HepG2 (cell line): ENCODE data around the gene OGFR. TPM values are rescaled to one million over a fixed set of nuclear protein-coding genes. Genes with fewer than 3 reads are reported as not detected.

Experiments used
- ATAC-seq: fragments of 200-7000 bp; cut with Tn5 transposase; 3 replicates; pipeline ENCODE4 v1.9.1; 2020; ENCODE audit warnings: mild to moderate bottlenecking, moderate library complexity
- BruUV-seq: library from RNA; stranded (reverse); fragments of 400-500 nt; replicated peaks from 2 replicates; lab custom pipeline; 2021; lab: Mats Ljungman, UMichigan
- CTCF ChIA-PET: fragments of 300-600 bp; formaldehyde crosslinking; extraction: SDS; loops from one replicate; lab custom pipeline; 2021; ENCODE audit warnings: low total read pairs, inconsistent platforms, low intra/inter-chr PET ratio; lab: Yijun Ruan, JAX
- POLR2A ChIA-PET: fragments of 350-600 bp; sonication (Branson Sonifier 250); formaldehyde crosslinking; loops from one replicate; lab custom pipeline; 2020; ENCODE audit warnings: antibody characterized with exemption, inconsistent platforms; lab: Yijun Ruan, JAX
- DNase-seq: peaks from one replicate; pipeline ENCODE4 v3.0.0-alpha.2; 2015; ENCODE audit warnings: low spot score
- FAIRE-seq: peaks from 3 replicates; lab custom pipeline; 2011; peaks lifted over from hg19 to GRCh38; lab: Jason Lieb, UNC
- H2AFZ ChIP-seq: one replicate; pipeline ENCODE4 v1.6.1; 2011; ENCODE audit warnings: low read length, inconsistent platforms
- H3K27ac ChIP-seq: fragments of 300-600 bp; 3 replicates; pipeline ENCODE4 v1.8.0; 2011; ENCODE audit warnings: mixed run types, mild to moderate bottlenecking, mixed read lengths, low read length, inconsistent platforms; ENCODE audit not compliant: insufficient read depth; ENCODE audit errors: extremely low read length
- H3K27me3 ChIP-seq, 2 experiments: fragments of 200-600 bp in 1 of 2; 2 replicates in 1 of 2; 3 replicates in 1 of 2; pipeline versions ENCODE4 v1.6.0 to v1.8.0; 2011; ENCODE audit warnings: low read length in 2 of 2, mild to moderate bottlenecking in 2 of 2, moderate library complexity in 2 of 2, inconsistent platforms in 1 of 2; ENCODE audit not compliant: insufficient read depth in 2 of 2, control insufficient read depth in 1 of 2
- H3K36me3 ChIP-seq, 2 experiments: fragments of 200-600 bp in 1 of 2; replicated peaks in 1 of 2; 2 replicates in 1 of 2; 3 replicates in 1 of 2; pipeline versions ENCODE4 v1.5.1 to v1.8.0; 2011; ENCODE audit warnings: low read length in 2 of 2, inconsistent platforms in 1 of 2; ENCODE audit not compliant: insufficient read depth in 2 of 2, control insufficient read depth in 1 of 2
- H3K4me1 ChIP-seq: 2 replicates; pipeline ENCODE4 v1.5.1; 2012; ENCODE audit warnings: low read length, inconsistent platforms; ENCODE audit not compliant: insufficient read depth
- H3K4me2 ChIP-seq: 2 replicates; pipeline ENCODE4 v1.6.0; 2011; ENCODE audit warnings: low read depth, low read length, inconsistent platforms
- H3K4me3 ChIP-seq, 3 experiments: fragments of 200-600 bp in 1 of 3; sonication (generic), shearing (Covaris generic) in 1 of 3; replicated peaks in 1 of 3; 2 replicates each; pipeline ENCODE4 v1.5.1; 2011 to 2016; ENCODE audit warnings: low read length in 3 of 3, inconsistent platforms in 2 of 3, low read depth in 2 of 3, mild to moderate bottlenecking in 2 of 3, control low read depth in 1 of 3, mixed read lengths in 1 of 3; ENCODE audit not compliant: insufficient read depth in 1 of 3
- H3K79me2 ChIP-seq: one replicate; pipeline ENCODE4 v1.6.1; 2011; ENCODE audit warnings: low read length, inconsistent platforms; ENCODE audit not compliant: insufficient read depth
- H3K9ac ChIP-seq: 2 replicates; pipeline ENCODE4 v1.6.0; 2011; ENCODE audit warnings: mild to moderate bottlenecking, low read depth, low read length, inconsistent platforms; ENCODE audit not compliant: insufficient read depth
- H3K9me3 ChIP-seq: 2 replicates; pipeline ENCODE4 v1.5.1; 2012; ENCODE audit warnings: mild to moderate bottlenecking, low read length
- H4K20me1 ChIP-seq: 2 replicates; pipeline ENCODE4 v1.6.0; 2011; ENCODE audit warnings: inconsistent platforms, mild to moderate bottlenecking, low read length, moderate library complexity; ENCODE audit not compliant: insufficient read depth
- AGO1 ChIP-seq: fragments of 200-400 bp; formaldehyde crosslinking; IDR thresholded peaks from 2 replicates; pipeline ENCODE4 v1.6.1; 2017; ENCODE audit warnings: mild to moderate bottlenecking, low read depth, low read length, moderate library complexity; ENCODE audit not compliant: poor library complexity, severe bottlenecking
- CBFB ChIP-seq: sonication (generic); formaldehyde crosslinking; IDR thresholded peaks from 2 replicates; pipeline ENCODE4 v1.4.0; 2020; ENCODE audit warnings: missing genetic modification reagents
- FOXK2 ChIP-seq: fragments of 450-650 bp; IDR thresholded peaks from 2 replicates; pipeline ENCODE4 v1.6.1; 2016
- FOXP1 ChIP-seq, 2 experiments: fragments of 450-650 bp in 1 of 2; IDR thresholded peaks; 2 replicates each; pipeline ENCODE4 v1.6.1; 2017 to 2018; ENCODE audit warnings: antibody characterized with exemption in 1 of 2
- GLI4 ChIP-seq: sonication (generic); formaldehyde crosslinking; IDR thresholded peaks from 2 replicates; pipeline ENCODE4 v1.5.1; 2020; ENCODE audit warnings: missing genetic modification reagents, mild to moderate bottlenecking, moderate library complexity, borderline replicate concordance
- NAIF1 ChIP-seq: sonication (generic); formaldehyde crosslinking; IDR thresholded peaks from 2 replicates; pipeline ENCODE4 v1.5.0; 2020; ENCODE audit warnings: mild to moderate bottlenecking, missing genetic modification reagents, borderline replicate concordance
- NONO ChIP-seq, 2 experiments: fragments of 450-650 bp in 1 of 2; sonication (generic) in 1 of 2; formaldehyde crosslinking in 1 of 2; IDR thresholded peaks in 1 of 2; conservative IDR thresholded peaks in 1 of 2; 2 replicates each; pipeline versions ENCODE4 v1.6.1 to v1.8.0; 2017 to 2022; ENCODE audit warnings: mild to moderate bottlenecking in 1 of 2, missing genetic modification reagents in 1 of 2, moderate library complexity in 1 of 2
- NR3C1 ChIP-seq: sonication (generic); formaldehyde crosslinking; IDR thresholded peaks from 2 replicates; pipeline ENCODE4 v1.4.0; 2020; ENCODE audit warnings: missing genetic modification reagents
- NRL ChIP-seq: sonication (generic); formaldehyde crosslinking; IDR thresholded peaks from 2 replicates; pipeline ENCODE4 v1.5.0; 2020; ENCODE audit warnings: missing genetic modification reagents, mild to moderate bottlenecking, moderate library complexity, borderline replicate concordance
- PHF21A ChIP-seq: sonication (generic); formaldehyde crosslinking; IDR thresholded peaks from 2 replicates; pipeline ENCODE4 v1.5.0; 2020; ENCODE audit warnings: mild to moderate bottlenecking, missing genetic modification reagents
- POLR2A ChIP-seq, 2 experiments: IDR thresholded peaks; 2 replicates each; pipeline ENCODE4 v1.6.1; 2011; ENCODE audit warnings: low read depth in 2 of 2, low read length in 2 of 2, mild to moderate bottlenecking in 1 of 2, moderate library complexity in 1 of 2; ENCODE audit not compliant: insufficient read depth in 1 of 2
- SNAI1 ChIP-seq: sonication (generic); formaldehyde crosslinking; IDR thresholded peaks from 2 replicates; pipeline ENCODE4 v1.5.0; 2020; ENCODE audit warnings: mild to moderate bottlenecking, missing genetic modification reagents, borderline replicate concordance
- SSRP1 ChIP-seq: IDR thresholded peaks from 2 replicates; pipeline ENCODE4 v1.6.1; 2016; ENCODE audit warnings: control low read depth
- TFDP2 ChIP-seq: sonication (generic); formaldehyde crosslinking; IDR thresholded peaks from 2 replicates; pipeline ENCODE4 v1.4.0; 2020; ENCODE audit warnings: missing genetic modification reagents
- TP53 ChIP-seq: sonication (generic); formaldehyde crosslinking; conservative IDR thresholded peaks from 2 replicates; pipeline ENCODE4 v1.4.0; 2020; ENCODE audit warnings: missing genetic modification reagents
- ZFP62 ChIP-seq: sonication (generic); formaldehyde crosslinking; IDR thresholded peaks from 2 replicates; pipeline ENCODE4 v1.4.0; 2020; ENCODE audit warnings: missing genetic modification reagents
- ZKSCAN1 ChIP-seq: fragments of 150-350 bp; IDR thresholded peaks from 2 replicates; pipeline ENCODE4 v1.6.1; 2014; ENCODE audit warnings: low read length
- ZNF253 ChIP-seq: sonication (generic); formaldehyde crosslinking; IDR thresholded peaks from 2 replicates; pipeline ENCODE4 v1.8.0; 2022; ENCODE audit warnings: mild to moderate bottlenecking, missing genetic modification reagents, borderline replicate concordance
- ZNF547 ChIP-seq: sonication (generic); formaldehyde crosslinking; IDR thresholded peaks from 2 replicates; pipeline ENCODE4 v1.5.1; 2020; ENCODE audit warnings: mild to moderate bottlenecking, missing genetic modification reagents
- ZNF724P ChIP-seq: sonication (generic); formaldehyde crosslinking; IDR thresholded peaks from 2 replicates; pipeline ENCODE4 v1.8.0; 2022; ENCODE audit warnings: missing genetic modification reagents, borderline replicate concordance
- ZNF747 ChIP-seq: sonication (generic); formaldehyde crosslinking; IDR thresholded peaks from 2 replicates; pipeline ENCODE4 v1.8.1; 2023; ENCODE audit warnings: missing genetic modification reagents, mild to moderate bottlenecking, borderline replicate concordance
- WGBS: methylation state at CpG from one replicate; pipeline ENCODE4 v1.1.6; 2017; ENCODE audit warnings: low lambda C conversion rate; 5-methylcytosine and 5-hydroxymethylcytosine counted together
- in situ Hi-C: cut with HindIII; loops from 2 replicates; pipeline ENCODE4 v1.10.0; 2017; ENCODE audit warnings: low pct_unique_long_range_greater_than_20kb; ENCODE audit not compliant: extremely low pct_ligation_motif_present
- intact Hi-C: fragments of 100-400 bp; cut with micrococcal nuclease; formaldehyde crosslinking; loops from one replicate; pipeline ENCODE4 v1.10.0; 2022; ENCODE audit not compliant: unreplicated experiment
- polyA plus RNA-seq, 8 experiments: library from polyadenylated mRNA; depleted of rRNA in 3 of 8; stranded (reverse) in 7 of 8; unstranded in 1 of 8; fragments of >200 nt; fragmentation: Illumina TruSeq in 4 of 8; extraction: Trizol in 4 of 8; gene quantifications; 2 replicates each; pipeline versions ENCODE4 v1.2.1 to v1.2.3, GENCODE V29; 2011 to 2016; ENCODE audit warnings: low read depth in 4 of 8, missing spikeins in 1 of 8, mixed read lengths in 1 of 8; ENCODE audit not compliant: insufficient read depth in 1 of 8
- total RNA-seq, 5 experiments: library from RNA; depleted of rRNA; stranded (reverse); fragments of >200 nt; fragmentation: Illumina TruSeq; extraction: Trizol; gene quantifications; 2 replicates each; pipeline ENCODE4 v1.2.3, GENCODE V29; 2016; ENCODE audit warnings: low read depth in 1 of 5
- TF ChIP-seq, protein P1 (sequence below): sonication (generic); formaldehyde crosslinking; conservative IDR thresholded peaks from 2 replicates; pipeline ENCODE4 v1.4.0; 2020; ENCODE audit warnings: missing genetic modification reagents

Gene OGFR
- total and polyA plus RNA-seq, 2 of the 13 experiments (the other 11 are each of a cell fraction or from before 2014, with no cell fraction given): 47.7 to 81.8 TPM

- BruUV-seq: no TSS peak
- in situ Hi-C loops (no loop called here), intact Hi-C loops (loop anchor here (5.0 kb wide), 1 partner anchor 185 kb away; no protein-coding TSS in a partner anchor)
- H3K27me3 ChIP-seq: no peaks in the 10 kb centered on the region
- peaks cover 43 to 58% of the 10 kb centered on the region in 2 experiments for H3K36me3 ChIP-seq
- H3K9ac ChIP-seq: 0 out of 2 replicates have a peak overlapping the region, but pooled peaks have one; percentile 88
- no peak overlapping the region for H3K4me3 ChIP-seq
- DNase-seq (no peak), ATAC-seq (no peak), FAIRE-seq (no peak)
- peaks cover 24% of the 10 kb centered on the region for H3K79me2 ChIP-seq
- H3K27ac ChIP-seq: peak overlapping the region; percentile 89
- WGBS: 96% methylated on average over 22 of the region's 23 CpGs
- no peak overlapping the region for H3K4me2 ChIP-seq
- peaks cover 45% of the 10 kb centered on the region for H3K4me1 ChIP-seq
- H4K20me1 ChIP-seq: peaks cover 15% of the 10 kb centered on the region; the same call in 1 of the 2 replicates
- ChIA-PET CTCF (interaction anchor here (1.0 to 2.1 kb wide), 6 partner anchors 8 to 184 kb away, joined by 3 to 25 read pairs (median 6); no protein-coding TSS in a partner anchor), POLR2A (interaction anchor here (0.9 to 6.6 kb wide), 5 partner anchors 11 to 141 kb away, joined by 3 to 110 read pairs (median 11); partner anchors contain the start of gene MRGBP)
- H2AFZ ChIP-seq: no peak overlapping the region
- H3K9me3 ChIP-seq: no peaks in the 10 kb centered on the region
- peak; percentile 12; the same call in 1 of the 2 replicates for TF ChIP-seq ZNF547 (CRISPR knock-in tag)
- TF ChIP-seq ZNF724P (CRISPR knock-in tag): 0 out of 2 replicates have a peak, but pooled peaks have one; percentile 28
- peak; percentile 77 for TF ChIP-seq AGO1
- no peak for TF ChIP-seq CBFB
- TF ChIP-seq ZKSCAN1: no peak
- TF ChIP-seq NONO (IDR thresholded peaks at IDR 0.05): no peak
- TF ChIP-seq NONO (CRISPR knock-in tag; conservative IDR thresholded peaks at IDR 0.05): 0 out of 2 replicates have a peak, but pooled peaks have one; percentile 34
- no peak for TF ChIP-seq GLI4 (CRISPR knock-in tag)
- no peak for TF ChIP-seq NR3C1 (CRISPR knock-in tag)
- no peak for TF ChIP-seq SSRP1
- no peak for TF ChIP-seq NAIF1 (CRISPR knock-in tag)
- no peak for TF ChIP-seq PHF21A (CRISPR knock-in tag)
- peak in 1 of 2 experiments; percentile 8; a peak in 2 of 4 replicates for TF ChIP-seq POLR2A (IDR thresholded peaks at IDR 0.05; ENCODE audit: insufficient read depth in 1 of 2, low read depth in 2 of 2, low read length in 2 of 2)
- peak; percentile 74; the same call in 1 of the 2 replicates for TF ChIP-seq NRL (CRISPR knock-in tag)
- no peak for TF ChIP-seq TP53 (CRISPR knock-in tag)
- TF ChIP-seq ZNF747 (CRISPR knock-in tag): no peak
- TF ChIP-seq, protein P1, sequence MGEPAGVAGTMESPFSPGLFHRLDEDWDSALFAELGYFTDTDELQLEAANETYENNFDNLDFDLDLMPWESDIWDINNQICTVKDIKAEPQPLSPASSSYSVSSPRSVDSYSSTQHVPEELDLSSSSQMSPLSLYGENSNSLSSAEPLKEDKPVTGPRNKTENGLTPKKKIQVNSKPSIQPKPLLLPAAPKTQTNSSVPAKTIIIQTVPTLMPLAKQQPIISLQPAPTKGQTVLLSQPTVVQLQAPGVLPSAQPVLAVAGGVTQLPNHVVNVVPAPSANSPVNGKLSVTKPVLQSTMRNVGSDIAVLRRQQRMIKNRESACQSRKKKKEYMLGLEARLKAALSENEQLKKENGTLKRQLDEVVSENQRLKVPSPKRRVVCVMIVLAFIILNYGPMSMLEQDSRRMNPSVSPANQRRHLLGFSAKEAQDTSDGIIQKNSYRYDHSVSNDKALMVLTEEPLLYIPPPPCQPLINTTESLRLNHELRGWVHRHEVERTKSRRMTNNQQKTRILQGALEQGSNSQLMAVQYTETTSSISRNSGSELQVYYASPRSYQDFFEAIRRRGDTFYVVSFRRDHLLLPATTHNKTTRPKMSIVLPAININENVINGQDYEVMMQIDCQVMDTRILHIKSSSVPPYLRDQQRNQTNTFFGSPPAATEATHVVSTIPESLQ: no peak
- peak; percentile 71; the same call in 1 of the 2 replicates for TF ChIP-seq SNAI1
- TF ChIP-seq FOXP1 (IDR thresholded peaks at IDR 0.05): no peak
- no peak for TF ChIP-seq FOXP1 (CRISPR knock-in tag; IDR thresholded peaks at IDR 0.05)
- no peak for TF ChIP-seq ZNF253 (CRISPR knock-in tag)
- no peak for TF ChIP-seq ZFP62
- TF ChIP-seq TFDP2 (CRISPR knock-in tag): no peak
- no peak for TF ChIP-seq FOXK2
Observed at GRCh38 chr20:62807444-62808210, 3.0 kb downstream of the OGFR start.
